IMR-90 (cell line): ENCODE data around the gene FAM124A.

Source experiments
- CTCF ChIP-seq: conservative IDR thresholded peaks from 2 replicates; pipeline ENCODE4 v1.5.1; 2012; ENCODE audit warnings: mild to moderate bottlenecking, low read depth, low read length, improper control_type of control experiment
- RAD21 ChIP-seq: IDR thresholded peaks from 2 replicates; pipeline ENCODE4 v1.6.1; 2012; ENCODE audit warnings: low read length, improper control_type of control experiment

GRCh38 chr13:51202477-51203046 is 19.6 kb upstream of the FAM124A start:
- TF ChIP-seq CTCF (no peak), RAD21 (no peak)
